Activated effector memory CD4-positive, alpha-beta T cell treated with Interleukin-2 at 50 U/mL for 16 hours (primary cell): ENCODE data around the gene CHRNA4.

Experiments
- DNase-seq: peaks from one replicate; pipeline ENCODE4 v3.0.0-alpha.2; 2020

Gene CHRNA4

DNA sequence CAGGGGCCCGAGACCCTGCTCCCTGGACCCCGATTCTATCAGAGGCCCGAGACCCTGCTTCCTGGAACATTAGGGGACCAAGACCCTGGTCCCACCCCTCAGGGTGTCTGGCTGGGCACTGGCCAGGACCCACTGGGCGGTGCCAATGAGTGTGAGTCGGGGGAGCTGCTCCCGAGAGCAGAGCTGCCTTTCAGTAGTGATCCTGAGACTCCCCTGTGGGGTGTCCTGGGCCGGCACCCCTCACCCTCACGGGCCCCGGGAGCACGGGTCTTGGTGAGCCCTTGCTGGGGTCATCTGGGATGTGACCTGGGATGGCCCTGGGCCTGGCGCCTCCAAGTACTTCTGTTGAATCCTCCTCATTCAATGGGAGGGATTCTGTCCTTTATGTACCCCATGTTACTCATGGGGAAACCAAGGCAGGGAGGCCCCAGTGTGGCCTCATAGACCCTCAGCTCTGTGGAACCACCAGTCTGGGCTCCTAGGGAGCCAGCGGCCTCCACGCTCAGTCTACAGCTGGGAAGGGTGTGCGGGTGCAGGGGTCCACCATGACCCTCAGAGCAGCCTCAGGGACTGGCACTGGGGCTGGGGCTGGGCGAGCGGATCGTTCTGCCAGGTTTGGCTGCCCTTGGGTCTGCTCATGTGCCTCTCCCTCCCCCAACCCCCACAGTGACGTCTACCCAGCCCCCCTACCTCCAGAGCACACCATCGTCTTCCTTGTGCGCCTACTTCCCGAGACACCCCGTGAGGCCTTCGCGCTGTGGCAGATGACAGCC, 42.6 kb downstream of the CHRNA4 start:
- DNase-seq = no peak

DNA sequence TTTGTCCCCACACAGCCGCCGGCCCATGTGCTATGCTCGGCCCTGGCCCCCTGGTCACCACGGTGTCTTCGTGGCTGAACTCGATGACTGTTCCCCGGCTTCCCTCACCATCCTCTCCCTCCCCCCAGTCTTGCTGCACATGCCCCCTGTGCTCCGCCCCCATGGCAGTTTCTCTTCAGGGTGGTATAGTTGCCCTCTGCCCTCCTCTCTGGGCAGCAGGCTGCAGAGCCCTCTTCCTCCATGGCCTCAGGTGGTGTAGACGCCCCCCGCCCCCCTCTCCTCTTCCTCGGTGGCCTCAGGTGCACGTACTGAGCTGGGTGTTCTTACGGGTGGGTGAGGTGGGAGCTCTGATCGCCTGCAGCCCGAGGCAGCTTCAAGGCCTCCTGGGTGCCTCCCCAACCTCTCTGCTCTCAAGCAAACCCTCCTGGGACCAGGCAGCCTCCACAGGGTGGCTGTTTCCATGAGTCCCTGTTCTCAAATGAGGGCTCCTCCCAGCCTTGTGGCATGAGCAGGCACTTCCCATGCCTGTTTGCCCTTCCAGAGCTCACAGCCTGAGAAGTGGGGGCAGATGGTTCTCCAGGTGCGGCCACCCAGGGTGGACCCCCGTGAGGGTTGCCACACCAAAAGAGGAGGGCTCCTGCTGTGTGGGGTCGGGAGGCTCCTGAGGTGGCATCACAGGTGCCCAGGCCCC, 43.4 kb downstream of the CHRNA4 start:
- no peak for DNase-seq

DNA sequence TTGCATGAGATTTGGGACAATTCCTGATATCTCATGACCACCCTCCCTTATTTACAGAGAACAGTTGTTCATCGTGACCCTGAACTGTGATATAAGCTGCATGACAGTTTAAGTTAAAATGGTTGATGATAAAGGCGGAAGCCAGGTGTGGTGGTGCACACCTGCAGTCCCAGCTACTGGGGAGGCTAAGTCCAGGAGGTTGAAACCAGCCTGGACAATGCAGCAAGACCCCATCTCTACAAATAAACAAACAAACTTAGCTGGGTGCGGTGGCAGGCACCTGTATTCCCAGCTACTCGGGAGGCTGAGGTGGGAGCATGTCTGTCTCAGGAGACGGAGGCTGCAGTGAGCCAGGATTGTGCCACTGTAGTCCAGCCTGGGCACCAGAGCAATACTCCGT, 44.1 kb downstream of the CHRNA4 start:
- DNase-seq = no peak

DNA sequence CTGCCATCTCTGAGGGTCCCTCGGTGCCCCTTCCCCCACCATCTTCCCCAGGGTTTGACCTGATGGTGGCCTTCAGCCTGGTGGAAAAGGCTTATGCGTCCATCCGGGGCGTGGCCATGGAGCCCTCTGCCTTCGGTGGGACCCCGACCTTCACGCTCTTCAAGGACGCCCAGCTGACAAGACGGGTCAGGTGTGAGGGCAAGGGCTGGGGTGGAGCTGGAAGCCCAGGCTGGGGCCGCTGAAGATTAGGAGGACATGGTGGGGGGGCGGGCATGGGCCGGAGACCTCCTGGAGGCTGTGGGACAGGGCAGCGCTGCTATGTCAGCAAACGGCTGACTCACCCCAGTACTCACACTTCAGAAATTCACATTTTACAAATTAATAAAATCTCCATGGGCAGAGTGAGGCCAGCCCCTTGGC, 44.6 kb downstream of the CHRNA4 start:
- DNase-seq = no peak

DNA sequence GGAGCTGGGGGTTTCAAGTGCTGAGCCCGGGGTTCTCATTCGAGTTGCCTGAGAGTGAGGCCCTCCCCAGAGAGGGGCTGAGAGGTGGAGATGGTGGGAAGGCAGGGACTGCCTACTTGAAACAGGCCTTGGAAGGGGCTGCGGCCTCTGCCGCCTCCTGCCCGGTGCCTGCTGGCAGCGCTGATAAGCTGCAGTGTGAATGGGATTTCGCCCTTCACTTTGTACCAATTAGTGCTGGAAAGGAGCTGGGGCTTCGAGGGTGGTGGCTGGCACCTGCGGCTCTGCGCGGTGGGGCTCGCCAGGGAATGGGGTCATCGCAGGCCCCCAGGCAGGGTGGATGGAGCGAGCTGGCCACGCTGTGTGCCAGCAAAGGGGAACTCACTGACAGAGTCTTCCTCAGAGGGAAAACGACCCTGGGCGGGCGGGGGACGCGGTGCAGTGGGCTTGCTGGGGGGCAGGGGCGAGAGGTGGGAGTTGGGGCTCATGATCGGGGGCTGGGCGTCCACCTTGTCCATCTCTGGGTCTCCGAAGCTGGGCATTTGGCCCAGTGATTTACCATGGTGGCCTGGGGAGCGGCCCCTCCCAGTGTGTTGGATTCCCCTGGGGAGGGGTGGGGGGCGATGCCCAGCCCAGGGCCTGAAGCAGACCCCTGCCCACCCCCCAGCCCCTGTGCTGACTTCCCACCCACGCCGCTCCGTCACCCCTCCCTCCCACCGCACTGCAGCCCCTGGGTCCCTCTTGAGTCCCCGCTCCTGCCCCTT, 45.2 kb downstream of the CHRNA4 start:
- DNase-seq = no peak

DNA sequence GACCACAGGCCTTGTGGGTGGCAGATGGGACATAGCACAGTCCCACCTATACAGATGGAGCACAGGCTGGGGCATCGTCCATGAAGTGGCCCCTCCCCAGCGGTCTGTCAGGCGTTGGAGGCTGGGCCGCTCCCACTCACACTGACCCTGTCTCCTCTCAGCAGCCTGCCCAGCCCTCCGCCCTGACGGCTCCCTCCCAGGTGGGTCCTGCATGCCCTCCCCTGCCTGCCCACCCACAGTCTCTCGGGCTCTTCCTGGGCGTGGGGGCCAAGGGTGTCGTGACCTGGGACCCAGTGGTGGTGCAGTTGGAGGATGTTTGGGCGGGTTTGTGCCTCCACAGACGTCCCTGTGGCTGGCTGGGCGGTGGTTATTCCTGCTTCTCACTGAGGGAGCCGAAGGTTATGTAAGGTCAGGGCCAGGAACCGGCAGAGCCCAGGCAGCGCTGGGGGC, 45.9 kb downstream of the CHRNA4 start:
- DNase-seq = no peak

DNA sequence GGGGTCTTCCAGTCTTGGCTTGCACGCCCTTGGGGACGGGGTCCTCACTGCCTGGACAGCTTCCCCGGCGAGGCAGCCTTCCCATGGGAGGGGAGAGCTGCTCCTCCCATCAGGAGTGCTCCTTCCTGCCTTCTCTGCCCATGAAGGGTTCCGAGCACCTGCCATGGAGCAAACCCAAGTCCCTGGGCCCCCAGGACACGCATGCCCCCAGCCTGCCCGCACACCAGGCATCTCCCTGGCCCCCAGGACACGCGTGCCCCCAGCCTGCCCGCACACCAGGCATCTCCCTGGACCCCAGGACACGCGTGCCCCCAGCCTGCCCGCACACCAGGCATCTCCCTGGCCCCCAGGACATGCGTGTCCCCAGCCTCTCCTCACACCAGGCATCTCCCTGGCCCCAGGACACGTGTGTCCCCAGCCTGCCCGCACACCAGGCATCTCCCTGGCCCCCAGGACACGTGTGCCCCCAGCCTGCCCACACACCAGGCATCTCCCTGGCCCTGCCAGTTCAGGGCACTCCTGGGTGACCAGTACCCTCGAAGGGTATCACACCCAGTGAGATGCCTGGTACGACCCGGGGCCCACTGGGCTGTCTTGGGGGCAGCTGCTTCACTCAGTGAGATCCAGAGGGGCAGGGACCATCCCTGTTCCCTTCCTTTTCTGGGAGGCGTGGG, 46.4 kb downstream of the CHRNA4 start:
- no peak for DNase-seq

DNA sequence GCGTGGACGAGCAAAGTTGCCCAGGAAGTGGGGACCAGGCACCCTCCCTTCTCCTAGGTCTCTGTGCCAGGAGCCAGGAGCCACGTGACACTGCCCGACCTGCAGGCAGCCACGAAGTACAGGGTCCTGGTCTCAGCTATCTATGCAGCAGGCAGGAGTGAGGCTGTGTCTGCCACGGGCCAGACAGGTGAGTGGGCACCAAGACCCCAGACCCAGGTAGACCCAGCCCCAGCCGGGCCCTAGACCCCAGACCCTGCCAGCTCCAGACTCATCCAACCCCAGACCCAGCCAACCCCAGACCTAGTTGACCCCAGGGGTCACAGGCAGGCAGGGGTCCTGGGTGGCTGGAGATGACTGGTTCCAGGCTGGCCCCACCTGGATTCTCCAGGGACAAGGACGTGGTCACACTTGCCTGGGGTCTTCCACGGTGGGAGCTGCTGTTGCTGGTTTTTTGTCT, 47.1 kb downstream of the CHRNA4 start:
- DNase-seq = no peak

DNA sequence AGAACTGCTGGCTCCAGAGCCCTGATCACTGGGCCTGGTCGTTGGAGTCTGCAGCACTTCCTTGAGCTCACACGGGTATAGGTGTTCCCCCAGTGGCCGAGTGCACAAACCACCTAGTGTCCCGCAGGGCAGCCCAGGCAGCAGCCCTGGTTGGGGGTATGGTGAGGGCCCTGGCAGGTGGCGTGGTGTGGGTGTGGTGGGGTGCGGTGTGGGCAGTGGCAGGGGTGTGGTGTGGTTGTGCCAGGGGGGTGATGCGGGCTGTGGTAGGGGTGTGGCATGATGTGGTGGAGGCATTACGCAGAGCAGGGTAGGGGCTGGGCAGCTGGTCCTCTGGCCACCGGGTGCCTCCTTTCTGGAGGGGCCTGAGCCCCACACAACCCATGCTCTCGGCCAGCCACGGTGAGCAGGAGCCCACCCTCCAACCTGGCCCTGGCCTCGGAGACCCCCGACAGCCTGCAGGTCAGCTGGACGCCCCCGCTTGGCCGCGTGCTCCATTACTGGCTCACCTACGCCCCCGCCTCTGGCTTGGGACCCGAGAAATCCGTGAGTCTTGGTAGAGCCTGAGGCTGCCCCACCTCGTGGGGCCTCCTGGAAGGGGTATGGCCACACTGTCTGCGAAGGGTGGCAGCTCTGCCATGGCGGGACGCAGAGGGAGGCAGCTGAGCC, 47.7 kb downstream of the CHRNA4 start:
- no peak for DNase-seq

DNA sequence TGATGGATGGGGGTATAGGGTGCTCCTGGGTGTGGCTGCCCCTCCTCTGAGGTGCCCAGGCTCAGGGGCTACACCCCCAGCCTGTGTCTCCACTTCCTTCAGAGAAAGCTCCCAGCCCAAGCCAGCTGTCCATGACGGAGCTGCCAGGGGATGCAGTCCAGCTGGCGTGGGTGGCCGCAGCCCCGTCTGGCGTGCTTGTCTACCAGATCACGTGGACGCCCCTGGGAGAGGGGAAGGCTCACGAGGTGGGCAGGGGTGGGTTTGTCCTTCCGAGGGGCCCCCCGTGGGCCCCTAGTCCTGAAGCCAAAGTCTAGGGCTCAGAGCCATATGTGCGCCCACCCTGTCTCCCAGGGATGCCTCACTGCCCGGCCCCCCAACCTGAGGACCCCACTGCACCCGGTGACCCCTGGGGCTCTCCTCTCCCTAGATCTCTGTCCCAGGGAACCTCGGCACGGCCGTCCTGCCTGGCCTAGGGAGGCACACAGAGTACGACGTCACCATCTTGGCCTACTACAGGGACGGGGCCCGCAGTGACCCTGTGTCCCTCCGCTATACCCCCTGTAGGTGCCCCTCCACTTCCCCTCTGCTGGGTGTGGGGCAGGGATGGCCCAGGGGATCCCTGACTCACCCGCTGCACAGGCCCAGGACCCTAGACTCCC, 48.3 kb downstream of the CHRNA4 start:
- DNase-seq = no peak

DNA sequence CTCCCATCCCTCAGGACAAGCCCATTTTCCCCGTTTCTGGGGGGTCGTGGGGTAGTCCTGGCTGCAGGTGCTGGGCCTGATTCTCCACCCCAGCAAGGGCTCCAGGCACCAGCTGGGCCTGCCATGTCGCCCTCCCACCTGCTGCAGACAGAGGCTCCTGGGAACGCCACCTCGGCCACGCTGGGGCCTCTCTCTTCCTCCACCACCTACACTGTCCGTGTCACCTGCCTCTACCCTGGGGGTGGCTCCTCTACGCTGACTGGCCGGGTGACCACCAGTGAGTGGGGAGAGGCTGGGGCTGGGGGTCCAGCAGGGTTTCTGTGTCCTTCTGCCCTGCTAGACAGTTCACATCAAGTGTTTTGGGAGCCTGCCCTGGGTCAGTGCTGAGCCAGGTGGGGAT, 48.9 kb downstream of the CHRNA4 start:
- no peak for DNase-seq

DNA sequence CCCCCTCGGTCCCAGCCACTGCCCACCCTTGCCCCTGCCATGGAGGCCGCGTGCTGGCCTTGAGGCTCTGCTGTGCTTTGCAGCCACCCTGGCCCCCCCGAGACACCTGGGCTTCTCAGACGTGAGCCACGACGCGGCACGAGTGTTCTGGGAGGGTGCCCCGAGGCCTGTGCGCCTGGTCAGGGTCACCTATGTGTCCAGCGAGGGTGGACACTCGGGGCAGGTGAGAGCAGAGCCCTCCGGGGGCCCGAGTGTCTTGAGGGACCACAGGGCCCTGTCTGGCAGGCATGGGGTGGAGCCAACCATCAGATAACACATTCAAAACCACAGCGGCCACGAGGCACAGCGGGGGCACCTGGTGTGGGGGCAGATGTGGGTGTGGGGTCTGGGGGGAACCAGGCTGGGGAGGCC, 49.3 kb downstream of the CHRNA4 start:
- no peak for DNase-seq

DNA sequence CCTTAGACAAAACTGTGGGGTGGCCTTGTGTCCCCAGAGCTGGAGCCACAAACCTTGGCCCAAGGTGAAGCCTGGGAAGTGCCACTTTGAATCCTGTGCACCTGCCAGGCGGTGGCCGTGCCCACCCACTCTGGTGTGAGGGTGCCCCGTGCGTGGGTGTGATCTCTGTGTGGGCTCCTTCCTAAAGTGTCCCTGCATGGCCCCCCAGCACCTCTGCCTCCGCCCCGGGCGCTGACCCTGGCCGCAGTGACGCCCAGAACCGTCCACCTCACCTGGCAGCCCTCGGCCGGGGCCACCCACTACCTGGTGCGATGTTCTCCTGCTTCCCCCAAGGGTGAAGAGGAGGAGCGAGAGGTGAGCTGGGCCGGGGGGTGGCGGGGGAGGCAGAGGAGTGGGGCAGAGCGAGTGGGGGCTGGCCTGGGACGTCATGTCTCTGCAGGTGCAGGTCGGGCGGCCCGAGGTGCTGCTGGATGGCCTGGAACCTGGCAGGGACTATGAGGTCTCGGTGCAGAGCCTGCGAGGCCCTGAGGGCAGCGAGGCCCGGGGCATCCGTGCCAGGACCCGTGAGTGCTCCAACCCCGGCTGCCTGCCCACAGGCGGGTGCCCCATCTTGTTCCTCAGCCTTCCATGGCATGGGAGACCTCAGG, 49.8 kb downstream of the CHRNA4 start:
- no peak for DNase-seq

DNA sequence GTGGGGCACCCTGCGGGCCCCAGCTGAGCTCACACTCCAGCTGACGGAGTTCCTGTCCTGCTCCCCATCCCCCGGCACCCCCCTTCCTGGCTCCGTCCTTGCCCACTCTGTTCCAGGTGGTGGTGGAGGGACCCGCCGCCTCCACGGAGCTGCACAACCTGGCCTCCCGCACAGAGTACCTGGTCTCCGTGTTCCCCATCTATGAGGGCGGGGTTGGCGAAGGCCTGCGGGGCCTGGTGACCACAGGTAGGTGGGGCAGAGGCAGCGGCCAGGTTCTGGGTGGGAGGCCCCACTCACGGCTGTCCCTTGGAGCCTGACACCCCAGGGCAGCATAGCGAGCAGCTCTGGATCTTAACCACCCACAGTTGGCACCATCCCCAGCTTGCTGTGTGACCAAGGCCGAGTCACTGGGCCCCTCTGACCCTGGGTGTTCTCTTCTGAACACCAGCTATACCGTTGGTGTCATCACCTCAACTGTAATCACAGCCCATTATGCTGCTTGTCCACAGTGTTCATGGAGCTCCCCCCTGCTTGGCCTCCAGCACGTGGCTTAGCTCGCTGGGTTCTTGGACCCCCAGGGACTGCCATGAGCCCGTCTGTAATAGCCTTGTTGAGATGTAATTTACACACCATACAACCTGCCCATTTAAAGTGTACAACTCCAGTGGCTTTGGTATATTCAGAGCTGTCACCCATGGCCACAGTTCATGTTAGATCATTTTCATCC, 50.7 kb downstream of the CHRNA4 start:
- DNase-seq = no peak

DNA sequence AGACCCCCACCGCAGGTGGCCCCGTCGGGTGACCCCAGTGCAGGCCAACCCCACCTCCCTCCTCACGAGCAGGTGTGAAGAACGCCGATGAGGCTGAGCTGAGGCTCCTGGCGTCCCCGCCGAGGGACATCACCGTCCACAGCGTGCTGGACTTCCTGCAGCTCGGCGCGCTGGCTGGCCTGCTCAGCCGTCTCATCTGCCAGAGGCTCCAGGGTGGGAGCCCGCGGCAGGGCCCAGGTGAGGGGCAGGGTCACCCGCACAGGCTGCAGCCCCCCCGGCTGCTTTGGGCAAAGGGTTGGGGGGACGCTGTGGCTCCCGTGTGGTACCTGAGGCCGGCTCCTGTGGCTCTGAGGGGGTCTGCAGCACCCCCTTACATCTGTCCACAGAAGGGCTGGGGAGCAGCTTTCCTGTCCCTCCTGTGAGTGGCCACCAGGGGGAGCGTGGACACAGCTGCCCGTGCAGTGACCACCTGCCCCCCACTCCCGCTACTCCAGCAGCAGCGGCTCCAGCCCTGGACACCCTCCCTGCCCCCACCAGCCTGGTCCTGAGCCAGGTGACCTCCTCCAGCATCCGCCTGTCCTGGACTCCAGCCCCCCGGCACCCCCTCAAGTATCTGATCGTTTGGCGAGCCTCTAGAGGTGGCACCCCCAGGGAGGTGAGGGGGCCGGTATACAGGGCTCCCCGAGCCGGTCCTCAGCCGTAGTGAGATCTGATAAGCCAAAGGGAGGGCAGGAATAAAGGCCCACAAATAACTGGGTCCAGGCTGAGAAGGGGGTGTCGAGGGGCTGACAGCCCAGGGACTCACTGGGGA, 51.7 kb downstream of the CHRNA4 start:
- DNase-seq = no peak

DNA sequence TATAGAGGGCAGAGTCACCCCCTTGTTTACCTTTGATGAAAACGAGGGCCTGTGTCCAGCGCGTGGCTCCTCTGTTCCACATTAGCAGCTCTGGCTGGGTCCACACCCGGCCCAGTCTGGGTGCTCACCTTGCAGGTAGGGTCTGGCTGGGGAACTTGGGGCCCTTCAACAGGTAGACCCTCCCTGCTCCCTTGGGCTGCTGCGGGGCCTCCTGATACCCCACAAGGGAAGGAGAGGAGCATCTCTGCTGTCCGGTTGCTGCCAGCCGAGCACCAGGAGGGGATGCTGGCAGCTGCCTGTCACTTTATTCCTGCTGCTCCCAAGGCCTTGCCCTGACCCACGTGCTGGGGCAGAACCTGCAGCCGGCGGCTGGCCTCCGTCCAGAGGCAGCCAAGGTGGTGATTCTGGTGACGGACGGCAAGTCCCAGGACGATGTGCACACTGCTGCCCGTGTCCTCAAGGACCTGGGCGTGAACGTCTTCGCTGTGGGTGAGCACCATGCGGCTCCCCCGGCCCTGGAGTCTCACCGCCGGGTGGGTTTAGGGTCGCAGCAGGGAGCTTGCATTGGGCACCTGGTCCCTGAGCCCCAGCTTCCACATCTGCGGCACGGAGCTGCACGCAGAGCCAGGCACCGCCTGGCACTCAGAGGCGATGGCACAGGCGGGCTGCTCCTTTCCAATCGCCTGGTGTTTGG, 52.8 kb downstream of the CHRNA4 start:
- DNase-seq = no peak

DNA sequence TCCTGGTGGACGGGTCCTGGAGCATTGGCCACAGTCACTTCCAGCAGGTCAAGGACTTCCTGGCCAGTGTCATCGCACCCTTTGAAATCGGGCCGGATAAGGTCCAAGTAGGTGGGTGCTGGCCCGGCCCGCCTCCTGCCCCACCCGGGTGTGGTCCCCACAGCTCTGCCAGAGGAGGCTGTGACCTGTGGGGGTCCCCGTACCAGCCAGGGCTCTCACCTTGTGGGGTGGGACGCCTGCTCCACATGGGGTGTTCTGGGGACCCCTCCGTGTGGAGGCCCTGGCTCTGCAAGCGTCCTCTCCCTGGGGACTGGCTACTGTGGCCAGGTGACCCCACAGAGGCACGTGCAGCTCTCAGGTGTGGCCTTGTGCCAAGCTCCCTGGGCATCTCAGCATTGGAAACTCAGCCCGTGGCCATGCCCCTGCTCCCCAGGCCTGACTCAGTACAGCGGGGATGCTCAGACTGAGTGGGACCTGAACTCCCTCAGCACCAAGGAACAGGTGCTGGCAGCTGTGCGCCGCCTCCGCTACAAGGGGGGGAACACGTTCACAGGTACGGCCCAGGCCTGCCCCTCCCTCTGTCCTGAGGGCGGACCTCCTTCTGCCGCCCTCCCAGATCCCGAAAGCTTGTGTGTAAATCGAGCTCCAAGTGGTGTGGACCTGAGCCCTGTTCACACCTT, 53.5 kb downstream of the CHRNA4 start:
- DNase-seq = no peak
